GM15510 (cell line): ENCODE measurements around the gene INTS11.

ENCODE experiments used
- POLR2A ChIP-seq: IDR thresholded peaks from 3 replicates; pipeline ENCODE4 v1.6.1; 2011; ENCODE audit warnings: borderline replicate concordance; ENCODE audit not compliant: insufficient read length; ENCODE audit errors: extremely low read depth

The INTS11 gene

GRCh38 chr1:1298861-1299685 lies 25.4 kb downstream of the INTS11 start:
- no peak for TF ChIP-seq POLR2A

- TF ChIP-seq POLR2A, result no peak
Observed at GRCh38 chr1:1297802-1298424, 26.5 kb downstream of the INTS11 start.

- no peak for TF ChIP-seq POLR2A
Observed at GRCh38 chr1:1296070-1297061, 28.1 kb downstream of the INTS11 start.

- TF ChIP-seq POLR2A, result no peak
Observed at GRCh38 chr1:1295154-1295923, 29.1 kb downstream of the INTS11 start.

- TF ChIP-seq POLR2A, result no peak
Observed at GRCh38 chr1:1294250-1294890, 30.1 kb downstream of the INTS11 start.

- no peak for TF ChIP-seq POLR2A
Observed at GRCh38 chr1:1293263-1294249, 30.9 kb downstream of the INTS11 start.

GRCh38 chr1:1292851-1293250 lies 31.6 kb downstream of the INTS11 start:
- no peak for TF ChIP-seq POLR2A

- TF ChIP-seq POLR2A, result no peak
Observed at GRCh38 chr1:1292442-1292779, 32.0 kb downstream of the INTS11 start.

- TF ChIP-seq POLR2A, result no peak
Observed at GRCh38 chr1:1291548-1292441, 32.7 kb downstream of the INTS11 start.

- TF ChIP-seq POLR2A, result no peak
Observed at GRCh38 chr1:1291023-1291528, 33.4 kb downstream of the INTS11 start.

- TF ChIP-seq POLR2A, result no peak
Observed at GRCh38 chr1:1290238-1290731, 34.2 kb downstream of the INTS11 start.
